ENCODE results near the gene GBGT1. TPM values are rescaled to one million over a fixed set of nuclear protein-coding genes. Genes with fewer than 3 reads are reported as not detected.
"Not testable (repeated sequence)": the region's sequence is repeated elsewhere in the genome, so short reads cannot be mapped to it uniquely, and the experiment has no call there.

The GBGT1 gene
- polyA plus RNA-seq, 4 donors: 1.8 to 3.3 (median 2.4) TPM

DNA sequence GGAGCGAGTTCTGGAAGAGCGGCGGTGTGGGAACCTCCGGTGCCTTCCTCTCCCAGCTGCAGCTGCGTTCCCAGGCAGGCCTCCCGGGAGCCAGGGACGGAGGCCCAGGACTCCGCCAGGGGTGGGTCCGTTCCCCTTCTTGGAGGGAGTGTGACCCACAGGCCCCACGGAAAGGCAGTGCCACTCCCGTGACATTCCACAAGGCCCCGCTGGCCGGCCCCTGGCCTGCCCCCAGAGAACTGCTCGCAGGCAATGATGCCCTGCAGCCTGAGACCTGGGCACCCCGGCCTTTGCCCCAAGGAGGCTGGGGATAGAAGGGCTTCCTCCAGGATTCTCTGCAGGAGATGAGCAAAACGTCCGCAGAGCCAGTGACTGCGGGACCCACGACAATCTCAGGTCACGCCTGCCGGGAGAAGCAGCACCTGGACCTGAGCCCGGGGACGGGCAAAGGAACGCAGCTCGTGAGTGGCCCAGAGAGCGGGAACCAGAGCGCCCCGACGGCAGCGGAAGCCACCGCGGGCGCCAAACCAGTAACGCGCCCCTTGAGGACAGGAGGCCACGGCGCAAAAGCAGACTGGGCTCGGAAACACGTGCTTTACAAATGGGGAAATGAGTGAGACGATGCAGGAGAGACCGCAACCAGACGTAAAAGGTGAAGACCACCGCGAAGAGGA, 36.1 kb upstream of the GBGT1 start:
- DNase-seq (ENCODE audit: low read depth in 4 of 4, low spot score in 3 of 4): no peak

DNA sequence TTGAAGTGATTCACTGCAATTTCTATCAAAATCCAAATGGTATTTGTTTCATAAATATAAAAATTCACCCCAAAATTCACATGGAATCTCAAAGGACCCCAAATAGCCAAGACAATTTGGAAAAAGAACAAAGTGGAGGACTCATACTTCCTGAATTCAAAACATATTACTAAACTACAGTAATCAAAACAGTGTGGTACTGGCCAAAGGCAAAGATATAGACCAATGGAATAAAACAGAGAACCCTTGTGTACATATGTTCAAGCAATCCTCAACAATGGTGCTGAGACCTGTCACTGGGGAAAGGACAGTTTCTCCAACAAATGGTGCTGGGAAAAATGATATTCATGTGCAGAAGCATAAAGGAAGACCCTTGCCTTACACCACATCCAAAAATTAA, 31.3 kb upstream of the GBGT1 start:
- DNase-seq (ENCODE audit: low read depth in 4 of 4, low spot score in 3 of 4): no peak

DNA sequence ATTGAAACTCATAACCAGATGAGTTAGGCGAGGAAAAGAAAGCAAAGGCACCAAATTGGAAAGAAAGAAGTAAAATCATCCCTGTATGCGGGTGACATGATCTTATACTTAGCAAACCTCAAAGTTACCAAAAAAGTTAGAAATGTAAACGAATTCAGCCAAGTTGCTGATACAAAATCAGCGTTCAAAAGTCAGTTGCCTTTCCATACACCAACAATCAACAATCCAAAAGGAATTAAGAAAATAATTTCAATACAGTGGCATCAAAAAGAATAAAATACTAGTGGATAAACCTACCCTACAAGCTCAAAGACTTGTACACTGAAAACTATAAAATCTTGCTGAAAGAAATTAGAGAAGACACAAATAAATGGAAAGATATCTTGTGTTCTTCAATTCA, 30.9 kb upstream of the GBGT1 start:
- DNase-seq (ENCODE audit: low read depth in 4 of 4, low spot score in 3 of 4): no peak

DNA sequence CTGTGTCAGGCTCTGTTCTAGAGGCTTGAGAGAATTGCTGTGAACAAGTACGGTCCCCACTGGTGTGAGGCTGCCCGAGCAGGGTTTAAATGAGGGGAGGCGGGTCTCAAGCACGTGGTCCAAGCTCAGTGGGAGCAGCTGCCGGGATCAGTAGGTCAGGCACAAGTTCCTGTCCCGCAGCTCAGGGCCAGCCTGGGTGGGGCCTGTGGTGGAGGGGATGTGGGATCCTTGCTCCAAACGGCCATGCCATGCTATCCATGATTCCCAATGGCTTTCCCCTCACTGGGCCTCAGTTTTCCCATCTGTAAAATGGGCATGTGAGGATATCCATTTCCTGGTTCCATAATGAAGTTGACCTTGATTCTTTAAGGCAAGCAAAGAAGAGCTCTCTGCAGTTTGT, 28.3 kb upstream of the GBGT1 start:
- no peak for DNase-seq (ENCODE audit: low read depth in 4 of 4, low spot score in 3 of 4)

DNA sequence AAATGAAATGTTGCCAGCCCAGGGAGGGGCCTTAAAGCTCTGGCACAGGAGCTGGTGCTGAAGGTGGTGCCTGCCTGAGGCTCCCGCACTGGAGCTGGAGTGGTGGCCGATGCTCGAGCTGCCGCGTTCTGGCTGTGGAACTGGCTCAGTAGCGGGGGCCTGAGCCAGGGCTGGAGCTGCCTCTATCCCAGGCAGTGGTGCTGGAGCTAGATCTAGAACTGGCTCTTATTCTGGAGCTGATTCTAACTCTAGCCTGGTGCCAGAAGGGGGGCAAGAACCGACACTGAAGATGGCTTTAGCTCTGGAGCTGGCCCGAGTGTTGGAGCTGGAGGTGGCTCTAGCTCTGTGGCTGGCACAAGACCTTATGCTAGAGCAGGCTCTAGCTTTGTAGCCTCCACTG, 26.1 kb upstream of the GBGT1 start:
- no peak for DNase-seq (ENCODE audit: low read depth in 4 of 4, low spot score in 3 of 4)

GRCh38 chr9:133188843-133189180, 25.1 kb upstream of the GBGT1 start:
- DNase-seq (ENCODE audit: low read depth in 4 of 4, low spot score in 3 of 4): no peak

GRCh38 chr9:133188006-133188842, 24.5 kb upstream of the GBGT1 start:
- no peak for DNase-seq (ENCODE audit: low read depth in 4 of 4, low spot score in 3 of 4)

DNA sequence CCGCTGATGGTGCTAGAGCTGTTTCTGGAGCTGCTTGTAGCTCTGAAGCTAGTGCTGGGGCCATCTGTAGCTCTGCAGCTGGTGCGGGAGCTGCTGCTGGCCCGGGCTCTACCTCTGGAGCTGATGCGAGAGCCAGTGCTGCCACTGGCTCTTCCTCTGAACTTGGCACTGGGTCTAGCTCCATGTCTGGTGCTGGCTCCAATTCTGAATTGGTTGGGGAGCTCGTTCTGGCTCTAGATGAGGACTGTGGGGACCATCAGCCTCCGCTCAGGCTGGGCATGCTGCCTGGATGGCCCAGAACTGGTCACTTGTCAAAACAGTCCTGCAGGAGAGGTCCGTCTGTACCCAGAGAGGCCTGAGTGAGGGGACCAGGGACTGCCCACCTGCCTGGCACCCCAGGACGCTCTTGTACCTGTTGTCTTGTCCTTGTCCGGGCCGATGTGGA, 23.9 kb upstream of the GBGT1 start:
- no peak for DNase-seq (ENCODE audit: low read depth in 4 of 4, low spot score in 3 of 4)

- DNase-seq (ENCODE audit: low read depth in 4 of 4, low spot score in 3 of 4): no peak
Measured at GRCh38 chr9:133186736-133187135, 23.0 kb upstream of the GBGT1 start.

GRCh38 chr9:133184971-133185370, 21.3 kb upstream of the GBGT1 start:
- DNase-seq (ENCODE audit: low read depth in 4 of 4, low spot score in 3 of 4): peak in 2 of 4 donors; percentile 60 to 71

DNA sequence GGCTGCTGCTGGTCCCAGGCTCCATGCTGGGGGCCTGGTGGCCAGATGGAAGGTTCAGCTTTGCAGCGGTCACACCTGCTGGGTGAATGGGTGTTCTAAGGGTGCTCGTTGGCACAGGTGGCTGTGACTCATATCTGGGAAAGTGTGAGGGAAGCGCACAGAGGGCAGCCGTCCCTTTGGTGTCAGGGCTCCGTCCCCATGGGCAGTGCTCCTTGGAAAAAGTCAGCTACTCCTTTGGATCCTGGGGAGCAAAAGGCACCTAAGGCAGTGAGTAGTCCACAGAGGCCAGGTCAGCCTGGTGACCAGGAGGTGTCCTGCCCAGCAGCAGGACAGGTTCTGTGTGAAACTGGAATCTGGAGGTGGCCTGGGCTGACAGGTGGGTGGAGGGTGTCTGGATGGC, 18.4 kb upstream of the GBGT1 start:
- no peak for DNase-seq (ENCODE audit: low read depth in 4 of 4, low spot score in 3 of 4)

DNA sequence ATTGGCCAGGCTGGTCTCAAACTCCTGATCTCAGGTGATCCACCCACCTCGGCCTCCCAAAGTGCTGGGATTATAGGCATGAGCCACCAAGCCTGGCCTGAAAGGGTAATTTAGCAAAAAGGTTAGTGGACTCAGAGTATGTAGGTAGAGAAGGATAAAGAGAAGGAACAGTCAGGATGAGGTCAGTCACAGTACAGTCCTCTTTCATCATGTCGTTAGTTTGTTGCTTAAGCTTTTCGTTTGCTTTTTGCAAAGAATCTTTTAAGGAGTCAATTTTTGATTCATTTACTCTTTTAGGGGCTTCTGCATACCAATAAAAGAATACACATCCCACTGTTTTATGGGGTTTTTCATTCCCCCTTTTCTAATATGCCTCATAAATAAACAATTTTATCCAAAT, 17.8 kb upstream of the GBGT1 start:
- DNase-seq (ENCODE audit: low read depth in 4 of 4, low spot score in 3 of 4): no peak

DNA sequence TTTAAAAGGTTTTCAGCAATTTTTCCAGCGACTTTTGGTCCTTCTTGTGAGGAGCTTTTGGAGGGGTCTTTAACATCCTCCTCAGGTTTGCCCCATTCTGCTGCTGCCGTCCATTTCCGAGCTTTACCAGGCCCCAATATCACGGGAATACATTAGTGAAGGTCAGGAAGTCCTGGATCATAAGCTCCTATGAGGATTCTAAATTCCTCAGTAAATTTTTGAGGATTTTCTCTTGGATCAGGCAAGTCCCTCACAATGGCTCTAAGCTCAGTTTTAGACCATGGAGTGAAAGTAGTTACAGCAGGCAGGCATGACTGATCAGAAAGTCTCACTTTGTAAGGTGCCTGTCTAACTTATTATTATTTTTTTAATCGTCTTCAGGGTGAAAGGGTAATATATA, 17.2 kb upstream of the GBGT1 start:
- no peak for DNase-seq (ENCODE audit: low read depth in 4 of 4, low spot score in 3 of 4)

GRCh38 chr9:133173056-133173455, 9.3 kb upstream of the GBGT1 start:
- no peak for DNase-seq (ENCODE audit: low read depth in 4 of 4, low spot score in 3 of 4)

GRCh38 chr9:133171161-133171961, 7.6 kb upstream of the GBGT1 start:
- DNase-seq (ENCODE audit: low read depth in 4 of 4, low spot score in 3 of 4): no peak

DNA sequence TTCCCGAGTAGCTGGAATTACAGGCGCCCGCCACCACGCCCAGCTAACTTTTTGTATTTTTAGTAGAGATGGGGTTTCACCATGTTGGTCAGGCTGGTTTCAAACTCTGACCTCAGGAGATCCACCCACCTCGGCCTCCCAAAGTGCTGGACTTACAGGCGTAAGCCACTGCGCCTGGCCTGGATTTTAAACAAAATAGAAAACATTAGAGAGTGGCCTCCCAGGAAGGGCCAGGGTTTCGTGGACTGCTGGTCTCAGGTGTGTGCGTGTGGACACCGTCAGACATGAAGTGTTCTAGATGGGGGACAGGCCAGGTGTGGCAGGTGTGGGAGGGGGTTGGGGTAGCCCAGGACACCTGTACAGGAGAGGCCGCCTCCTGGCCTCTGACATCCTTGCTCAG, 7.0 kb upstream of the GBGT1 start:
- no peak for DNase-seq (ENCODE audit: low read depth in 4 of 4, low spot score in 3 of 4)

DNA sequence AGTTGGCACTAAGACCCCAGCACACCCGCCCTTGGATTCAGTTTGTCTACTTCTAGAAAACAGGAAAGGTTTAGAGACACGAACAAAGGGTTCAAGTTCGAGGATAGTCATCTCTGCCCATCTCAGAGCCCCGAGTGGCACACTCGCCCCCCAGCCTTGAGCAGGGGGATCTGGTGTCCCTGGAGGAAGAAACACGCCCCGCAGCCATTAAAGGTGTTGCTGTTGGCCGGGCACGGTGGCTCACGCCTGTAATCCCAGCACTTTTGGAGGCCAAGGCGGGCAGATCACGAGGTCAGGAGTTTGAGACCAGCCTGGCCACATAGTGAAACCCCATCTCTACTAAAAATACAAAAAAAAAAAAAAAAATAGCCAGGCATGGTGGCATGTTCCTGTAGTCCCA, 6.0 kb upstream of the GBGT1 start:
- DNase-seq (ENCODE audit: low read depth in 4 of 4, low spot score in 3 of 4): not testable (repeated sequence)

DNA sequence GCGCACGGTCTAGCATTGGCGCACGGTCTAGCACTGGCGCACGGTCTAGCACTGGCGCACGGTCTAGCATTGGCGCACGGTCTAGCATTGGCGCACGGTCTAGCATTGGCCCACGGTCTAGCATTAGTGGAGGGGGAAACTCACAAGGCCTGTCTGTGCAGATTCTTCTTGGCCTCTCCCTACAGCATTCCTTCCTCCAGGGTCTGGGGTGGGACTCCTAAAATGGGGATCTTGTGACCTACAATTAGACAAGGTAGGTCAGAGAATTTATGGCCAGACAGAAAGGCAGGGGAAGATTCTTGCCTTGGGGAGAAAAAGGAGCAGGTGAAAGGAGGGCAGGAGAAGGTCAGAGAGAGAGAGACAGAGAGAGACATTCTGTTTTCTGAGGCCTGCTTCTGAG, 5.4 kb upstream of the GBGT1 start:
- DNase-seq (ENCODE audit: low read depth in 4 of 4, low spot score in 3 of 4): no peak

GRCh38 chr9:133168432-133168831, 4.7 kb upstream of the GBGT1 start:
- DNase-seq (ENCODE audit: low read depth in 4 of 4, low spot score in 3 of 4): no peak

DNA sequence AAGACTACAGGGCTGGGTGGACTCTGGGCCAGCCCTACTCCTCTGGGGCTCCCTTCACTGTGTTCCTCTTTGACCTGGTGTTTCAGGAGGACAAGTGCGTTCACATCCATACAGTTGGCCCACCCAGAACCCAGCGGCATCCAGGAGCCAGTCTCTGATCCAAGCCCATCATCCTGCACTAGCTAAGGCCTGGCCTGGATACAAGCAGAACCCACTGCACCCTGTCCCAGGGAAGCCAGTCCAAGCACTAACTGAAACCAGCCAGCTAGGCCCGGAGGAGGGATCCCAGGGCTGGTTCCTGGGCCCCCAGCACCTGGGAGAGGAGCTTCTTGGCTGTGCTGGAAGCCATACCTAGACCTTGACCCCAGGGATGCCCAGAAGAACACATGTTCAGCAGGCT, 4.1 kb upstream of the GBGT1 start:
- no peak for DNase-seq (ENCODE audit: low read depth in 4 of 4, low spot score in 3 of 4)

- DNase-seq (ENCODE audit: low read depth in 4 of 4, low spot score in 3 of 4): no peak
Measured at GRCh38 chr9:133167096-133167730, 3.5 kb upstream of the GBGT1 start.

Measured in right renal pelvis (tissue), 4 donors.